Measurements from ENCODE around the gene FAM131B.

Gene FAM131B

DNA sequence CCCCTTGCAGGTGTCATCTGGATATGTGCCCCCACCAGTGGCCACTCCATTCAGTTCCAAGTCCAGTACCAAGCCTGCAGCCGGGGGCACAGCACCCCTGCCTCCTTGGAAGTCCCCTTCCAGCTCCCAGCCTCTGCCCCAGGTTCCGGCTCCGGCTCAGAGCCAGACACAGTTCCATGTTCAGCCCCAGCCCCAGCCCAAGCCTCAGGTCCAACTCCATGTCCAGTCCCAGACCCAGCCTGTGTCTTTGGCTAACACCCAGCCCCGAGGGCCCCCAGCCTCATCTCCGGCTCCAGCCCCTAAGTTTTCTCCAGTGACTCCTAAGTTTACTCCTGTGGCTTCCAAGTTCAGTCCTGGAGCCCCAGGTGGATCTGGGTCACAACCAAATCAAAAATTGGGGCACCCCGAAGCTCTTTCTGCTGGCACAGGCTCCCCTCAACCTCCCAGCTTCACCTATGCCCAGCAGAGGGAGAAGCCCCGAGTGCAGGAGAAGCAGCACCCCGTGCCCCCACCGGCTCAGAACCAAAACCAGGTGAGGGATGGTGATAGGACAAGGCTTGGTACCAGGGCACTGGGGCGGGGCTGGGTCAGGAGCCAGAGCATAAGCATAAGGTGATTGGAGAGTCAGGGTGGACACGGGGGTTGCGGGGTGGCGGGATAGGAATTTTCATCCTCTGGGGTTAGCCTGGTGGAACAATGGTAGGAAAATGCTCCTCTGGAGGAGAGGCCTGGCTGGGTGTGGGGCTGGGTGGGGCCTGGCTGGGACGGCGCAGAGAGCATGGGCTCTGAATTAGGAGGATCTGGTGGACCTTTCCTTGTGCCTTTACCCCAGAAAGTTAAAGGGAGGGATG lies 20.5 kb upstream of the FAM131B start:
- DNase-seq (ENCODE audit: low read depth) = no peak

- no peak for DNase-seq (ENCODE audit: low read depth)
Observed at GRCh38 chr7:143382126-143382790, 19.7 kb upstream of the FAM131B start.

GRCh38 chr7:143381427-143382125 lies 19.1 kb upstream of the FAM131B start:
- DNase-seq (ENCODE audit: low read depth) = no peak

DNA sequence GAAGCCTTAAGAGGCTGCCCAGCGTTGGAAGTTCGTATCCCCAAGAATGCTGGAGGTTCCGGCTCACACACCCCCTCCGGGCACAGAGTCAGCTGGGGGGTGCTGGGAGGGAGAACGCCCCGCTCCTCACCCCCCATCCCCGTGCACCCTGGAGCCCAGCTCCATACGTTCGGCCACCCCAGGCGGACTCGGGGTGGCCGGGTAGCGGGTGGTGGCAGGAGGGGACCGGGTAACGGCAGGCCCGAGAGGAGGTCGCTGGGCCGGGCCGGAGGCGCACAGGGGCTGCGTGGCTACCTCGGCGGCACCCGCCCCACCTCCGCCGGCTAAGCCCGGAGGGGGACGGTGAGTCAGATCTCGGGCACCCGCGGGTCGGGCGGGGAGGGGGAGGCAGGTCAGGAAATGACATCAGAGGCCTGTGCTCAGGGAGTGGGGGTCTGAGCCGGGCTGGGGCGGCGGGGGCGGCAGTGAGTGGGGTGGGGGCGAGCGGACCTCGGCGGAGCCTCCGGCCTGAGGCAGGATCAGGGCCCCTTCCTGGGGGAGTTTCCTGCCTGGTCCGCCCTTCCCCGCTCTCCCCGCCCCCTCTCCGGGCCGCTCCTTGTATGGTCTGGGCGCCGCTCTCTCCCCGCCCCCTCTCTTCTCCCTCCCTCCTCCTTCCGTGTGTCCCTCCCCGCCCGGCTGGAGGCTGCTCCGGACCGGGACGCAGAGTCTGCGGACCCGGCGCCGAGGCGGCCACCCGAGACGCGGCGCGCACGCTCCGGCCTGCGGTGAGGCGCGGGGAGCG lies 18.3 kb upstream of the FAM131B start, which contains the start of gene ZYX:
ZYX (plus strand) TSS at position 700 of the 781 bp plus-strand sequence. CDS start 227 bp downstream, outside the sequence.
- DNase-seq (ENCODE audit: low read depth) = peak; percentile 54

DNA sequence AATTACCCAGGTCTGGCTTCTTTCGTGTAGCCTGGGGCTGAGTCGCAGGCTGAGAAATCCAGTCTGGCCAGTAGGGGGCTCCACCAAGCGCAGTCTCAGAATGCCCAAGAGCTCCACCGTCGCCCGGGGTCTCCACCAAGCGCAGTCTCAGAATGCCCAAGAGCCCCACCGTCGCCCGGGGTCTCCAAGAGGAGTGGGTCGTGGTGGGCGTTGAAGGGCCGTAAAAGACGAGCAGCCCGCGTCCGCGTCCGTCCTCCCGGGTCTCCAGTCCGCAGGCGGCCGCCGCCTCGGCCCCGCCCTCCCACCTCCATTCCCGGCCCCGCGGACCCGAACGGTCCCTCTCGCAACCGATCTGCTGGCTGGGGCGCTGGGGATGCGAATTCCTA lies 17.7 kb upstream of the FAM131B start:
- peak; percentile 56 for DNase-seq (ENCODE audit: low read depth)

DNA sequence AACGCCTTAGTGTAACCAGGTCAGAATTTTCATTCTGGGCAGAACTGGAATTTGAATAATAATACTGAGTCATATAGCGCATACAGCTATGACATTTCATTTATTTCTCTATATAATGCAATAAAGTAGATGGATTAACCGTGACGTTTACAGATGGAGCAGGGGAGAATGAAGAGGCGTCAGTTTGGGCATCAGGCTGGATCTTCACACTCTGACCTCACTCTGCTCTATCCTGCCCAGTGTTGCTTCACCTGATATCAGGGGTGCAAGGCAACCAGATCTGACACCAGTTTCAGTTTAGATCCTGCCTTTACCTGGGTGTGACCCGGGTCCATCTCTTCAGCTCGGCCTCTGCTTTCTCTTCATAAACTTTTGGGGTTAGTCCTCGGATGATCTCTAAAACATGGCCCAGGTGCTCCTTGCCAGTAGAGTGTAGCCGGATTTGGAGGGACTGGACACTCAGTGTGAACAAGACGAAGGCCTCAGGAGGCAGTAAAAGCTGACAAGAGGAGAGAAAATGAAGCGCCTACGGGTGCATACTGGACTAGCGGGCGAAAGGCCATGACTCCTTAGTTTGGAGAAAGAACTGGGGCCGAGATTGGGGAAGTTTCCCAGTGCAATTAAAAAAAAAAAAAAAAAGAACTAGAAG lies 17.2 kb upstream of the FAM131B start:
- DNase-seq (ENCODE audit: low read depth) = no peak

- no peak for DNase-seq (ENCODE audit: low read depth)
Observed at GRCh38 chr7:143376396-143376795, 13.9 kb upstream of the FAM131B start.

- no peak for DNase-seq (ENCODE audit: low read depth)
Observed at GRCh38 chr7:143375298-143376034, 13.0 kb upstream of the FAM131B start.

- DNase-seq (ENCODE audit: low read depth) = no peak
Observed at GRCh38 chr7:143374561-143374960, 12.0 kb upstream of the FAM131B start.

DNA sequence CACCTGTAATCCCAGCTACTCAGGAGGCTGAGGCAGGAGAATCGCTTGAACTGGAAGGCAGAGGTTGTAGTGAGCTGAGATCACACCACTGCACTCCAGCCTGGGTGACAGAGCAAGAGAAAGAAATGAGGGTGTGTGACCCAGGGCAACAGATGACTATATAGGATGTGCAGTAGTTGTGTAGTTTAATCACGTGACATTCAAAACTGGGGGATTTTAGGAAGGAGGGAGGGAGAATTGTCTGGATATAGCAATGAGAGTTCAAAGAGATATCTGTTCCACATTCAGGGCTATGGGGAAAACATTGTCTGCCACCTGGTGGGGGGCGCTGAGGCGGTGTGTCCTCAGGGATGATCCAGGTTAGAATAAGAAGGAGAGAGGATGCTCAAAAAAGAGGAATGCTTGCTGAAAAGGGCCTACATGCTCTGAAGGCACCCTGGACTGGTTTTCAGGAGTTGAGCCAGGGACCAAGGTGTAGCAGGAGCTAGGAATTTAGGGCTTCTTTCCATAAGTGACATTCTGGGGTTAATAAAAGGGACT lies 10.8 kb upstream of the FAM131B start:
- no peak for DNase-seq (ENCODE audit: low read depth)

DNA sequence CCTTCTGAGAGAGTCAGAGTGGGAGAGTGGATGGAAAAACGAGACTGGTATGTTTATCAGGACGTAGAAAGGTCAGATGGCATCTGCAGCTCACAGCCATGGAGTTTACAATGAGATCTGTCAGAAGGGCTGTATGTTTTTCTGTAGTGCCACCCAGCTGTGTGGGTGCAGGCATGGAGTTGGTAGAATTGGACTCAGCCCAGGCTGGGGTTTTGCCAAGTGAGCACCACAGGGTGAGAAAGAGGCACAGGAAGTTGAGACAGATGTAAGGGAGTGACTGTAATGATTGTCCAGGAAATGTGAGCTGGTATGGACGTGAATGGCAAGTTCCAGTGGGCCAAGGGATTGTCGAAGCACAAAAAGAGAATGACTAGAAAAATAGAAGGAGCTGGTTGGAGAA lies 9.6 kb upstream of the FAM131B start:
- no peak for DNase-seq (ENCODE audit: low read depth)

DNA sequence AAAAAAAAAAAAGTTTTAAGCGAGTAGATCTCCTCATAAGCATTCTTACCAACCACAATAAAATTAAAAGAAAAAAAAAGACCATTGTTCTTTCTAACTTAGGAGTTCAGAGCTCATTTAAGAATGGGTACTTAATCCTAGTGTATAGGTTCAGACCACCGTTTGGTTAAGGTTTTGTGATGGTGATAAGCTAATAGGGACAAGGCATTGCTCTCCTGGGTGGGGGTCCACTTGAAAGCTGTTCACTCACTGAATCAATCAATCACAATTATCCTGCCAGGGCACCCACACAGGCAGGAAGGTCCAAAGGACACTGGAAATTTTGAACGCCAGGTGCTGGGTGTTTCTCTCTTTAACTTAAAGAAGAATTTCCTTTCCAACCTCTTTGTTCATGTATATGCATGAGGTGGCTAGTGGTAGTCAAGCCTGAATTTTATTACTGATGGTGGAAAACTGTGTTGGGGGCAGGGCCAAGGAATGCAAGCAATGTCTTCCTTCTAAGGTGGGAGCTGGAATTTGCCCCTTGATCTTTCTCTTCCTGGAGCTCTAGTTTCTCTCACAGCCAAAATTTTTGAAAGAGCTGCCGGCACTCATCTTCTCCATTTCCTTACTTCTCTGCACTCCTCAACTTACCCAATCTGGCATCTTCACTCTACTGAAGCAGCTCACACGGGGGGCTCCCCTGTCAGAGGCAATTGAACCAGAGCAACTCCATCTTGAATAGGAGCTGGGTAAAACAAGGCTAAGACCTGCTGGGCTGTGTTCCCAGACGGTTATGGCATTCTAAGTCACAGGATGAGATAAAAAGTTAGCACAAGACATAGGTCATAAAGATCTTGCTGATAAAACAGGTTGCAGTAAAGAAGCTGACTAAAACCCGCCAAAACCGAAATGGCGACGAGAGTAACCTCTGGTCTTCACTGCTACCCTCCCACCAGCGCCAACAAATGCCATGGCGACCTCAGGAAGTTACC lies 7.5 kb upstream of the FAM131B start:
- no peak for DNase-seq (ENCODE audit: low read depth)

GRCh38 chr7:143368387-143368786 lies 5.9 kb upstream of the FAM131B start:
- no peak for DNase-seq (ENCODE audit: low read depth)

- DNase-seq (ENCODE audit: low read depth) = no peak
Observed at GRCh38 chr7:143367972-143368371, 5.5 kb upstream of the FAM131B start.

DNA sequence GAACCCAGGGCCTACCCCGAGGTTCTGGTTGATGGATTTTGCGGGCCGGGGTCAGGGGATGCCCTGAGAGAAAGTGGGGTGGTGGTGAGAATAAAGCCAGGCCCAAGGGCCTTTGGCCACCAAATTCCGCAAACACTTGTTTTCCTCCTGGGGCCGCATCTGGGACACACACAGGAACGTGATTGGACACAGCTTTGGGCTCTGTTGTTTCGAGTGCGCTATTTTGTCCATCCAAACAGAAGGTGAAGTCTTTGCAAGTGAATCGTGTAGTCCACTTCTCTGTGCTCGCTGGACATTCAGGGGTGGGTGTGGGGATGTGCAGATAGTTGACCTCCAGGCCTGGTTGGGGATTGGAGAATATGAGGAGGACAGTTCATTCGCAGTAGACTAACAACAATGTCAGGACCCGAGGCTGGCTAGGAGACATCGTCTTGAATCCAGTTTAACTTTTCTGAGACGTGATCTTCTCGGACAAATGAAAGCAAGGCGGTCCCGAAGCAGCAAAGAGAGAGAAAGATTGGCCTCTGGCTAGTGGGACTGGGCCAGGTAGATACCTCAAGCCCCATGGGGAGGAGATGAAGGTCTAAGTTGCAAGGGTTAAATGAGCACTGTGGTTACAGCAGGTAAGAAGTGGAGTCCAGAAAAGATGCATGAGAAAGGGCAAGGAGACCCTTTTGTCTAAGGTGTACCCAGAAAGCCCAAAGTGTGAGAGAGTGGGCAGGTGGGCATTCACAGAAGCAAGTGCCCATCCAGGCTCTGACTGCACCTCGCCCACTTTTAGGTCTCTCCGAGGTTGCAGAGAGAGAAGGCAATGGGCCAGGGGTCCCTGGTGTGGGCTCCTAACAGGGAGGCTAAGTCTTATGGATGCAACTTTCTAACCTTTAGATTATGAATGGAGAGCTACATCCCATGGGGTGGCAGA lies 764 bp upstream of the FAM131B start:
- no peak for DNase-seq (ENCODE audit: low read depth)

DNA sequence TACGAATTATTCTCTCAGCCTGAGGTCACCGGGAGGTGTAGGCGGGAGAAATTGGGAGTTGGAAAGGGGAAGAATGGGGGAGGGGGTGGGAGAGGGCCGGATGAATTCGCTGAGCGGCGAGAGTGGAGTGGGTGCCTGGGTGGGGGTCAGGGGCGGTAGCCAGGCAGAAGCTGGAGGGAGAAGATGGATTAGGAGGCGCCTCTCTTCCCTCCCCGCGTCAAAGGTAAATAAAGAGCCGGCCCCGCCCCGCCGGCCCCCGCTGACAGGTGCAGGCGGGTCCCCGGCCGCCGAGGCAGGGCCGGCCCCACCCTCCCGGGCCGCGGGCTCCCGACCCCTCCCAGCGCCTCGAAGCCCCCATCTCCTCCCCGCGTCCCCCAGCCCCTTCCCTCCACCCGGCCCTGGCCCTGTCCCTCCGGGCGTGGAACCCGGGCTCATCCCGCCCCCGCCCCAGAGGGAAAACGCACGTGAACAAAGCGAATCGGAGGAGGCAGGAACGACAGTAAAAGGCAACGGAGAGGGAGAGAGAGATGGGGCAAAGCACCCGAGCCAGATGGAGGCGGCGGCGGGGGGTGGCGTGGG lies 872 bp downstream of the FAM131B start:
- DNase-seq (ENCODE audit: low read depth) = no peak

- DNase-seq (ENCODE audit: low read depth) = no peak
Observed at GRCh38 chr7:143360788-143361551, 1.5 kb downstream of the FAM131B start.

Measured in HS-5 (cell line).